B cell (primary cell): ENCODE measurements around the gene KCNJ12. TPM values are rescaled to one million over a fixed set of nuclear protein-coding genes. Genes with fewer than 3 reads are reported as not detected.

Source experiments
- ATAC-seq: fragments of 200-7000 bp; cut with Tn5 transposase; one replicate; pipeline ENCODE4 v1.10.0; 2021; ENCODE audit warnings: low read depth, mild to moderate bottlenecking, moderate number of reproducible peaks, moderate library complexity
- CTCF ChIA-PET: fragments of 350-600 bp; sonication (Branson Sonifier 250); formaldehyde crosslinking; loops from one replicate; lab custom pipeline; 2021; ENCODE audit warnings: antibody characterized with exemption, inconsistent platforms; lab: Charles Lee
- POLR2A ChIA-PET: fragments of 350-600 bp; sonication (Branson Sonifier 250); formaldehyde crosslinking; loops from one replicate; lab custom pipeline; 2021; ENCODE audit warnings: antibody characterized with exemption; lab: Charles Lee
- DNase-seq: peaks from one replicate; pipeline ENCODE4 v3.0.0; 2013
- H2AFZ ChIP-seq: 2 replicates; pipeline ENCODE4 v1.6.1; 2012; ENCODE audit warnings: mild to moderate bottlenecking, low read depth, low read length; ENCODE audit not compliant: insufficient read depth, poor library complexity, severe bottlenecking
- H3K27ac ChIP-seq, 2 donors: 1 replicate in 1 of 2; 2 replicates in 1 of 2; pipeline ENCODE4 v1.5.1; 2012 to 2013; ENCODE audit warnings: low read length in 2 of 2, mild to moderate bottlenecking in 2 of 2, moderate library complexity in 1 of 2
- H3K27me3 ChIP-seq, 4 experiments: fragments of 200-600 bp in 1 of 4; sonication (generic) in 1 of 4; replicated peaks in 1 of 4; 1 replicate in 2 of 4; 2 replicates in 2 of 4; pipeline versions ENCODE4 v1.6.1 to v1.7.0; 2013 to 2016; ENCODE audit warnings: low read length in 3 of 4, mild to moderate bottlenecking in 2 of 4, mixed read lengths in 1 of 4, moderate library complexity in 1 of 4; ENCODE audit not compliant: insufficient read depth in 4 of 4, control insufficient read depth in 3 of 4; ENCODE audit errors: control extremely low read depth in 1 of 4
- H3K36me3 ChIP-seq, 2 experiments: replicated peaks in 1 of 2; 1 replicate in 1 of 2; 2 replicates in 1 of 2; pipeline versions ENCODE4 v1.6.1 to v1.7.1; 2013; ENCODE audit warnings: low read length in 1 of 2; ENCODE audit not compliant: insufficient read depth in 2 of 2, control insufficient read depth in 1 of 2; ENCODE audit errors: control extremely low read depth in 1 of 2, extremely low read depth in 1 of 2
- H3K4me1 ChIP-seq, 2 donors: fragments of 200-600 bp in 1 of 2; sonication (generic) in 1 of 2; 1 replicate in 1 of 2; 2 replicates in 1 of 2; pipeline versions ENCODE4 v1.5.1 to v1.6.1; 2013 to 2017; ENCODE audit warnings: low read length in 2 of 2; ENCODE audit not compliant: control insufficient read depth in 2 of 2, insufficient read depth in 2 of 2
- H3K4me2 ChIP-seq: replicated peaks from 2 replicates; pipeline ENCODE3; 2012; ENCODE audit warnings: mild to moderate bottlenecking, low read depth, low read length; ENCODE audit not compliant: poor library complexity, severe bottlenecking
- H3K4me3 ChIP-seq, 5 experiments: fragments of 200-600 bp in 1 of 5; sonication (generic) in 1 of 5; 1 replicate in 3 of 5; 2 replicates in 2 of 5; pipeline versions ENCODE4 v1.5.1 to v1.7.0; 2011 to 2016; ENCODE audit warnings: low read length in 4 of 5, mild to moderate bottlenecking in 4 of 5, low read depth in 2 of 5, control low read depth in 1 of 5, moderate library complexity in 1 of 5; ENCODE audit not compliant: insufficient read depth in 1 of 5; ENCODE audit errors: control extremely low read depth in 1 of 5, extremely low read depth in 1 of 5
- H3K79me2 ChIP-seq: fragments of 200-600 bp; sonication (generic); one replicate; pipeline ENCODE4 v1.6.0; 2016; ENCODE audit warnings: low read length; ENCODE audit not compliant: control insufficient read depth, insufficient read depth
- H3K9ac ChIP-seq: fragments of 200-600 bp; sonication (generic); 2 replicates; pipeline ENCODE4 v1.6.1; 2017; ENCODE audit warnings: mild to moderate bottlenecking, low read length, moderate library complexity
- H3K9me3 ChIP-seq, 3 donors: one replicate each; pipeline versions ENCODE4 v1.6.1 to v1.7.1; 2013; ENCODE audit warnings: low read length in 2 of 3; ENCODE audit not compliant: control insufficient read depth in 2 of 3, insufficient read depth in 1 of 3; ENCODE audit errors: control extremely low read depth in 1 of 3
- H4K20me1 ChIP-seq: 2 replicates; pipeline ENCODE4 v1.6.0; 2012; ENCODE audit warnings: mild to moderate bottlenecking, low read length; ENCODE audit not compliant: insufficient read depth, control insufficient read depth, poor library complexity, severe bottlenecking
- H3K27ac Mint-ChIP-seq: one replicate; pipeline ENCODE4 v1.8.0; 2021; ENCODE audit warnings: mixed read lengths
- H3K27me3 Mint-ChIP-seq: one replicate; pipeline ENCODE4 v1.8.0; 2021; ENCODE audit warnings: mixed read lengths
- H3K4me1 Mint-ChIP-seq: one replicate; pipeline ENCODE4 v1.8.0; 2021; ENCODE audit warnings: mixed read lengths
- H3K4me3 Mint-ChIP-seq: one replicate; pipeline ENCODE4 v1.8.0; 2021; ENCODE audit warnings: mixed read lengths
- H3K9me3 Mint-ChIP-seq: one replicate; pipeline ENCODE4 v1.8.0; 2022; ENCODE audit warnings: mixed read lengths; ENCODE audit not compliant: insufficient read depth
- EZH2 ChIP-seq: IDR thresholded peaks from 2 replicates; pipeline ENCODE4 v1.6.1; 2012; ENCODE audit warnings: borderline replicate concordance, low read depth, mild to moderate bottlenecking, moderate library complexity, low read length; ENCODE audit not compliant: insufficient read depth, poor library complexity, severe bottlenecking
- WGBS: methylation state at CpG from one replicate; pipeline ENCODE4 v1.1.5; 2013; ENCODE audit warnings: missing lambda C conversion rate; ENCODE audit not compliant: insufficient coverage; 5-methylcytosine and 5-hydroxymethylcytosine counted together
- intact Hi-C: fragments of 100-400 bp; cut with micrococcal nuclease; formaldehyde crosslinking; loops from one replicate; pipeline ENCODE4 v1.10.0; 2022
- polyA plus RNA-seq: library from polyadenylated mRNA; depleted of rRNA; stranded (reverse); fragments of >200 nt; gene quantifications from 2 replicates; pipeline ENCODE4 v1.2.3, GENCODE V29; 2012
- total RNA-seq, 2 donors: library from RNA; stranded (reverse); fragments of 120-200 nt in 1 of 2; gene quantifications; 1 replicate in 1 of 2; 2 replicates in 1 of 2; pipeline versions ENCODE4 v1.2.3 to v1.2.4, GENCODE V29; 2013 to 2022
- TF ChIP-seq, protein P1 (sequence below): fragments of 200-600 bp; IDR thresholded peaks from one replicate; pipeline ENCODE4 v1.8.0; 2022; ENCODE audit warnings: antibody characterized with exemption, mild to moderate bottlenecking

KCNJ12 gene
- total and polyA plus RNA-seq, 2 donors (not counting 1 experiment from before 2014, with no cell fraction given) = not detected

DNA sequence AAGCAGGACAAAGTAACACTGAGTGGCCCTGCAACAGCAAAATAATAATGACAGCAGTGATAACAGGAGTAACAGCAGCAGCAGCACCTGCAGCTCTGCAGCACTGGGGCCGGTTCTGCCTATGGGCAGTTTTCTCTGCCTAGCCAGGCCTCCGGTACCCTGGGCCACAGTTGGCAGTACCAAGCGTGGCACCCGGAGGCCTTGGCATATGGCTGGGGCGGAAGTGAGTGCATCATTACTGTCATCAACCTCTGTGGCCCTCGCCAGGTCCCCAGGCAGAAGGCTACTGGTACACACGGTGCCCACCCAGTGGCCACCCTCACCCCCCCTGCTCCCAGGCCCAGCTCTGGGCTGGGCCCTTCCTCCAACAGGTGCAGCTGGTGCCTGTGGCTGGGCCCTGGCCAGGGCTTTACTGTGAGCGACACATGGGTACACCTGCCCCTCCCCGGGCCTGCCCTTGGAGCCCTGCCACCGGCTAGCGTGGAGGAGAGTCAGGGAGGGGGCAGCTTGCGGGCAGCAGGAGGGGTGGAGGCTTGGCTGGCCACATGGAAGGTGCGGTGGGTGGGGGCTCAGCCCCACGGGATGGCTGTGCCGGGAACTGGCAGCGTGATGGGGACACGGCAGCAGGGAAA, 3.0 kb downstream of the KCNJ12 start:
- H3K4me3 Mint-ChIP-seq = no peak overlapping the region
- POLR2A ChIA-PET = no interaction called here
- intact Hi-C loops = no loop called here

DNA sequence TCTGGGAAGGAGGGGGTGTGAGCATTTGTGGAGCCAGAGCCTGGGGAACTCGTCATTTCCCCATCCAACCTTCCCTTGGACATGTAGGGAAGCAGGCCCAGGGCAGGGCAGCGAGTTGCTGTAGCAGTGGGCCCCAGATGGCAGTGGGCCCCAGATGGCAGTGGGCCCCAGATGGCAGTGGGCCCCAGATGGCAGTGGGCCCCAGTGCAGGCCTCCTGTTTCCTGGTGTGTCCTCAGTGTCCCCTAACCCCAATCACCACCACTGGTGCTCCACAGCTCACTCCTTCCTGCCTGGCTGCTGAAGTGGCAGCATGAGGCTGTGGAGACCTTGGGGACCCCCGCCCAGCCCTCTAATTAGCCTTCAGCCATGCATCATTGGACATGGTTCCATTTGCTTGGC, 4.5 kb downstream of the KCNJ12 start:
- ChIA-PET CTCF (interaction anchor here (1.9 kb wide), 1 partner anchor 101 kb away, joined by 4 read pairs; no protein-coding TSS in a partner anchor), POLR2A (no interaction called here)
- Mint-ChIP-seq H3K4me3 (no peak overlapping the region), H3K27me3 (peaks cover 8% of the 10 kb centered on the region), H3K27ac (no peak overlapping the region), H3K9me3 (no peaks in the 10 kb centered on the region), H3K4me1 (peaks cover 12% of the 10 kb centered on the region)
- Histone ChIP-seq H3K4me3 (no peak overlapping the region), H3K4me2 (no peak overlapping the region), H3K9me3 (peaks cover 0 to 10% (median 0%) of the 10 kb centered on the region in 3 donors), H3K36me3 (no peaks in the 10 kb centered on the region), H4K20me1 (no peaks in the 10 kb centered on the region), H3K9ac (no peak overlapping the region), H3K4me1 (peaks cover 17 to 25% of the 10 kb centered on the region in 2 donors), H3K27me3 (peaks cover 0 to 34% (median 10%) of the 10 kb centered on the region in 4 experiments), H2AFZ (no peak overlapping the region), H3K27ac (no peak overlapping the region), H3K79me2 (no peaks in the 10 kb centered on the region)
- intact Hi-C loops = no loop called here
- TF ChIP-seq, protein P1, sequence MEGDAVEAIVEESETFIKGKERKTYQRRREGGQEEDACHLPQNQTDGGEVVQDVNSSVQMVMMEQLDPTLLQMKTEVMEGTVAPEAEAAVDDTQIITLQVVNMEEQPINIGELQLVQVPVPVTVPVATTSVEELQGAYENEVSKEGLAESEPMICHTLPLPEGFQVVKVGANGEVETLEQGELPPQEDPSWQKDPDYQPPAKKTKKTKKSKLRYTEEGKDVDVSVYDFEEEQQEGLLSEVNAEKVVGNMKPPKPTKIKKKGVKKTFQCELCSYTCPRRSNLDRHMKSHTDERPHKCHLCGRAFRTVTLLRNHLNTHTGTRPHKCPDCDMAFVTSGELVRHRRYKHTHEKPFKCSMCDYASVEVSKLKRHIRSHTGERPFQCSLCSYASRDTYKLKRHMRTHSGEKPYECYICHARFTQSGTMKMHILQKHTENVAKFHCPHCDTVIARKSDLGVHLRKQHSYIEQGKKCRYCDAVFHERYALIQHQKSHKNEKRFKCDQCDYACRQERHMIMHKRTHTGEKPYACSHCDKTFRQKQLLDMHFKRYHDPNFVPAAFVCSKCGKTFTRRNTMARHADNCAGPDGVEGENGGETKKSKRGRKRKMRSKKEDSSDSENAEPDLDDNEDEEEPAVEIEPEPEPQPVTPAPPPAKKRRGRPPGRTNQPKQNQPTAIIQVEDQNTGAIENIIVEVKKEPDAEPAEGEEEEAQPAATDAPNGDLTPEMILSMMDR = no peak
- no peak for TF ChIP-seq EZH2
- DNase-seq (no peak), ATAC-seq (no peak)
- whole genome bisulfite sequencing = 65% methylated on average over 2 of the region's 3 CpGs

More for the DNA sequence above, 3.0 kb downstream of the KCNJ12 start:
- Mint-ChIP-seq H3K27me3 (peaks cover 17% of the 10 kb centered on the region), H3K27ac (no peak overlapping the region), H3K4me1 (peaks cover 12% of the 10 kb centered on the region), H3K9me3 (no peaks in the 10 kb centered on the region)
- Histone ChIP-seq H4K20me1 (no peaks in the 10 kb centered on the region), H3K27ac (no peak overlapping the region), H3K4me1 (peaks cover 17 to 25% of the 10 kb centered on the region in 2 donors), H3K9ac (no peak overlapping the region), H3K36me3 (no peaks in the 10 kb centered on the region), H3K4me3 (no peak overlapping the region), H3K9me3 (peaks cover 0 to 10% (median 0%) of the 10 kb centered on the region in 3 donors), H2AFZ (no peak overlapping the region), H3K27me3 (peaks cover 0 to 48% (median 19%) of the 10 kb centered on the region in 4 experiments), H3K4me2 (no peak overlapping the region), H3K79me2 (no peaks in the 10 kb centered on the region)
- ATAC-seq (no peak), DNase-seq (no peak)
- 94% methylated on average over 17 of the region's 17 CpGs for WGBS
- no peak for TF ChIP-seq EZH2
- TF ChIP-seq, protein P1 = no peak
- CTCF ChIA-PET = interaction anchor here (1.9 kb wide), 1 partner anchor 99 kb away, joined by 4 read pairs; no protein-coding TSS in a partner anchor
